Kidney (tissue), 14 donors: ENCODE measurements around the gene FAM20C. TPM values are rescaled to one million over a fixed set of nuclear protein-coding genes. Genes with fewer than 3 reads are reported as not detected.

Source experiments
- DNase-seq, 5 donors: peaks; one replicate each; pipeline ENCODE4 v3.0.0-alpha.2; 2013 to 2020
- FAIRE-seq: peaks from 2 replicates; lab custom pipeline; 2012; peaks lifted over from hg19 to GRCh38; lab: Jason Lieb, UNC
- H3K27ac ChIP-seq, 2 donors: one replicate each; pipeline ENCODE4 v1.7.0; 2013; ENCODE audit warnings: low read depth in 2 of 2, low read length in 2 of 2, inconsistent platforms in 1 of 2
- H3K27me3 ChIP-seq: one replicate; pipeline ENCODE4 v1.7.1; 2013; ENCODE audit warnings: low read length, inconsistent platforms; ENCODE audit not compliant: control insufficient read depth, insufficient read depth
- H3K36me3 ChIP-seq, 3 donors: one replicate each; pipeline versions ENCODE4 v1.7.0 to v1.7.1; 2013; ENCODE audit warnings: low read length in 3 of 3, control low read depth in 1 of 3, inconsistent platforms in 1 of 3; ENCODE audit not compliant: insufficient read depth in 3 of 3, control insufficient read depth in 2 of 3
- H3K4me1 ChIP-seq, 3 donors: one replicate each; pipeline versions ENCODE4 v1.7.0 to v1.7.1; 2013; ENCODE audit warnings: low read length in 3 of 3, inconsistent platforms in 1 of 3, low read depth in 1 of 3; ENCODE audit not compliant: control insufficient read depth in 2 of 3, insufficient read depth in 2 of 3
- H3K4me3 ChIP-seq, 3 donors: one replicate each; pipeline versions ENCODE4 v1.7.0 to v1.8.1; 2013; ENCODE audit warnings: low read length in 3 of 3, control low read depth in 1 of 3, inconsistent platforms in 1 of 3
- H3K9ac ChIP-seq, 3 donors: one replicate each; pipeline versions ENCODE4 v1.7.0 to v1.7.1; 2013; ENCODE audit warnings: low read length in 3 of 3, control low read depth in 1 of 3, inconsistent platforms in 1 of 3
- H3K9me3 ChIP-seq, 3 donors: one replicate each; pipeline versions ENCODE4 v1.7.0 to v1.7.1; 2013; ENCODE audit warnings: low read length in 3 of 3, control low read depth in 1 of 3, inconsistent platforms in 1 of 3; ENCODE audit not compliant: control insufficient read depth in 2 of 3, insufficient read depth in 1 of 3
- CTCF ChIP-seq: IDR thresholded peaks from 3 replicates; pipeline ENCODE4 v1.5.1; 2012; ENCODE audit warnings: mild to moderate bottlenecking, moderate library complexity, borderline replicate concordance; ENCODE audit not compliant: insufficient read depth; ENCODE audit errors: extremely low read depth
- intact Hi-C: fragments of 100-400 bp; cut with DNase I; formaldehyde crosslinking; loops from one replicate; pipeline ENCODE4 v1.11.1; 2022
- polyA plus RNA-seq: library from polyadenylated mRNA; stranded (reverse); fragments of 350-450 nt; fragmentation: Illumina TruSeq; extraction: RNeasy Lipid Tissue Mini Kit (QIAGEN cat#74804); gene quantifications from one replicate; pipeline ENCODE4 v1.2.3, GENCODE V29; 2014; ENCODE audit warnings: low read depth, low replicate concordance; ENCODE audit not compliant: insufficient read depth
- total RNA-seq: library from RNA; stranded (reverse); fragmentation: NEBNext Ultra II Directional; extraction: Animal tissue kit (Norgen Biotek cat#: 25700); gene quantifications from one replicate; pipeline ENCODE4 v1.2.1, GENCODE V29; 2021
- donor health status: control.
- donor health status: control.
- donor health status: control.
- donor health status: control.
- donor health status: control.
- donor health status: DM: yes; HTN: yes; CAD: no.
- donor health status: Normal renal cell carcinoma (clear cell type).

The FAM20C gene
- total and polyA plus RNA-seq, 2 donors from 2014 or later, result 84.9 to 114 TPM

DNA sequence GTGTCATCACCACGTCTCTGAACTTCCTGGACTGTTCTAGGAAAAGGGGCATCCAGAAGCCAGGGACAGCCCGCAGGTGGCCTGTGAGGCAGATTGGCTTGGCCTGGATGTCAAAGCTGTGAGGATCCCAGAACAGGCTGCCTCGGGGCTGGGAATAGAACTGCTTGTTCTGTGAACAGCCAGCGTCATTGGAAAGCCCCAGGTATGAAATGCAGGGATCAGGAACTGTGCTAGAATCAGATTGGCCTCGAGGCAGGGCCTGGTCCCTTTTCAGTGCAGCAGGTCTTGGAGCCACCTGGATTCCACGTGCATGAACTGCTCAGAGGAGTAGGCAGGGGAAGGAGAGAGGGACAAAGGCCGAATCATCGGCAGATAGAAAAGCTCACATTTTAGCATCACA is 44.6 kb downstream of the FAM20C start:
- Histone ChIP-seq H3K4me3 (no peak overlapping the region), H3K9ac (no peak overlapping the region), H3K27ac (peak overlapping the region in 1 of 2 donors; percentile 94), H3K36me3 (peaks cover 4 to 8% (median 6%) of the 10 kb centered on the region in 3 donors), H3K4me1 (peaks cover 0 to 50% (median 29%) of the 10 kb centered on the region in 3 donors), H3K9me3 (peaks cover 0 to 2% (median 0%) of the 10 kb centered on the region in 3 donors), H3K27me3 (no peaks in the 10 kb centered on the region)
- no peak for DNase-seq
- no peak for TF ChIP-seq CTCF
- FAIRE-seq, result no peak
- intact Hi-C loops, result no loop called here

- Histone ChIP-seq H3K4me1 (peaks cover 0 to 50% (median 29%) of the 10 kb centered on the region in 3 donors), H3K9me3 (peaks cover 0 to 2% (median 0%) of the 10 kb centered on the region in 3 donors), H3K36me3 (peaks cover 4 to 8% (median 6%) of the 10 kb centered on the region in 3 donors), H3K9ac (no peak overlapping the region), H3K27ac (peak overlapping the region in 1 of 2 donors; percentile 94), H3K4me3 (no peak overlapping the region), H3K27me3 (no peaks in the 10 kb centered on the region)
- intact Hi-C loops, result no loop called here
- no peak for TF ChIP-seq CTCF
- DNase-seq, result no peak
- no peak for FAIRE-seq
Observed at GRCh38 chr7:237385-237784, 45.0 kb downstream of the FAM20C start.

DNA sequence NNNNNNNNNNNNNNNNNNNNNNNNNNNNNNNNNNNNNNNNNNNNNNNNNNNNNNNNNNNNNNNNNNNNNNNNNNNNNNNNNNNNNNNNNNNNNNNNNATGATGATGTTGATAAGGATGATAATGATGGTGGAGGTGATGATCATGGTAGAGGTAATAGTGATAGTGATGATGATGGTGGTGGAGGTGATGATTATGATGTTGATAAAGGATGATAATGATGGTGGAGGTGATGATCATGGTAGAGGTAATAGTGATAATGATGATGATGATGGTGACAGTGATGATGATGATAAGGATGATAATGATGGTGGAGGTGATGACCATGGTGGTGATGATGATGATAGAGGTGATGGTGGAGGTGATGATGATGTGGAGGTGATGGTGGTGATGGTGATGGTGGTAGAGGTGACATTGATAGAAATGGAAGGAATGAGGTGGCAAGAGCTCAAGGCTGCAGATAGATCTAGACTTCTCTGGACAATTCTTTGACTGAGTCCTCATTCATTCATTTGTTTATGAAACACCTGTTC is 47.8 kb downstream of the FAM20C start:
- no peak for FAIRE-seq

More for the DNA sequence above, 47.8 kb downstream of the FAM20C start:
- TF ChIP-seq CTCF, result no peak
- peak overlapping the region in 1 of 2 donors; percentile 65 for H3K27ac ChIP-seq
- H3K27me3 ChIP-seq, result no peaks in the 10 kb centered on the region
- H3K9me3 ChIP-seq, result peaks cover 0 to 2% (median 0%) of the 10 kb centered on the region in 3 donors
- intact Hi-C loops, result no loop called here
- H3K36me3 ChIP-seq, result peaks cover 4 to 5% (median 5%) of the 10 kb centered on the region in 3 donors
- no peak overlapping the region for H3K9ac ChIP-seq
- H3K4me1 ChIP-seq, result peaks cover 0 to 30% (median 17%) of the 10 kb centered on the region in 3 donors
- no peak for DNase-seq
- H3K4me3 ChIP-seq, result peak overlapping the region in 1 of 3 donors; percentile 28
